Measurements from ENCODE around the gene REPS1.

DNA sequence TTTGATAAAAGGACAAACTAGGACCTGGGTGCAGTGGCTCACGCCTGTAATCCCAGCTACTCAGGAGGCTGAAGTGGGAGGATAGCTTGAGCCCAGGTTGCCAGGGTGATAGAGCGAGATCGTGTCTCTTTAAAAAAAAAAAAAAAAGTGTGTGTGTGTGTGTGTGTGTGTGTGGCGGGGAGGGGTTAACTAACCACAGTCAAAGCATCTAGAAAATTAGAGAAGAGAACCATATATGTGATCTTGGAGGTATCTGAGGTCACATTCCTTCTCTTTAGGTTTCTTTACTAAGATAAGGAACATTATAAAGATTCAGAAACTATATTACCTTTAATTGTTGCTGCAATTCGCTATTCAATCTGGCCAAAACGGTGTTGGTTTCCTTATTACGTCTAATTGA, 80.9 kb downstream of the REPS1 start:
- TF ChIP-seq RCOR1 (IDR thresholded peaks at IDR 0.05; ENCODE audit: low read length) (no peak), SMC3 (IDR thresholded peaks at IDR 0.05; ENCODE audit: low read depth, low read length) (no peak), EP300 (IDR thresholded peaks at IDR 0.05; ENCODE audit: borderline replicate concordance in 1 of 2, low read depth in 1 of 2, low read length in 1 of 2) (no peak), JUND (IDR thresholded peaks at IDR 0.05) (no peak), TAF1 (IDR thresholded peaks at IDR 0.05; ENCODE audit: borderline replicate concordance, low read depth, low read length) (no peak), TCF12 (IDR thresholded peaks at IDR 0.05) (no peak)
- TF ChIP-seq, protein P1, sequence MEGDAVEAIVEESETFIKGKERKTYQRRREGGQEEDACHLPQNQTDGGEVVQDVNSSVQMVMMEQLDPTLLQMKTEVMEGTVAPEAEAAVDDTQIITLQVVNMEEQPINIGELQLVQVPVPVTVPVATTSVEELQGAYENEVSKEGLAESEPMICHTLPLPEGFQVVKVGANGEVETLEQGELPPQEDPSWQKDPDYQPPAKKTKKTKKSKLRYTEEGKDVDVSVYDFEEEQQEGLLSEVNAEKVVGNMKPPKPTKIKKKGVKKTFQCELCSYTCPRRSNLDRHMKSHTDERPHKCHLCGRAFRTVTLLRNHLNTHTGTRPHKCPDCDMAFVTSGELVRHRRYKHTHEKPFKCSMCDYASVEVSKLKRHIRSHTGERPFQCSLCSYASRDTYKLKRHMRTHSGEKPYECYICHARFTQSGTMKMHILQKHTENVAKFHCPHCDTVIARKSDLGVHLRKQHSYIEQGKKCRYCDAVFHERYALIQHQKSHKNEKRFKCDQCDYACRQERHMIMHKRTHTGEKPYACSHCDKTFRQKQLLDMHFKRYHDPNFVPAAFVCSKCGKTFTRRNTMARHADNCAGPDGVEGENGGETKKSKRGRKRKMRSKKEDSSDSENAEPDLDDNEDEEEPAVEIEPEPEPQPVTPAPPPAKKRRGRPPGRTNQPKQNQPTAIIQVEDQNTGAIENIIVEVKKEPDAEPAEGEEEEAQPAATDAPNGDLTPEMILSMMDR (IDR thresholded peaks at IDR 0.05): no peak
- TF ChIP-seq, protein P2, sequence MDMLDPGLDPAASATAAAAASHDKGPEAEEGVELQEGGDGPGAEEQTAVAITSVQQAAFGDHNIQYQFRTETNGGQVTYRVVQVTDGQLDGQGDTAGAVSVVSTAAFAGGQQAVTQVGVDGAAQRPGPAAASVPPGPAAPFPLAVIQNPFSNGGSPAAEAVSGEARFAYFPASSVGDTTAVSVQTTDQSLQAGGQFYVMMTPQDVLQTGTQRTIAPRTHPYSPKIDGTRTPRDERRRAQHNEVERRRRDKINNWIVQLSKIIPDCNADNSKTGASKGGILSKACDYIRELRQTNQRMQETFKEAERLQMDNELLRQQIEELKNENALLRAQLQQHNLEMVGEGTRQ (IDR thresholded peaks at IDR 0.05; ENCODE audit: borderline replicate concordance, low read depth, low read length): no peak
- TF ChIP-seq, protein P3, sequence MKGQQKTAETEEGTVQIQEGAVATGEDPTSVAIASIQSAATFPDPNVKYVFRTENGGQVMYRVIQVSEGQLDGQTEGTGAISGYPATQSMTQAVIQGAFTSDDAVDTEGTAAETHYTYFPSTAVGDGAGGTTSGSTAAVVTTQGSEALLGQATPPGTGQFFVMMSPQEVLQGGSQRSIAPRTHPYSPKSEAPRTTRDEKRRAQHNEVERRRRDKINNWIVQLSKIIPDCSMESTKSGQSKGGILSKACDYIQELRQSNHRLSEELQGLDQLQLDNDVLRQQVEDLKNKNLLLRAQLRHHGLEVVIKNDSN (IDR thresholded peaks at IDR 0.05; ENCODE audit: borderline replicate concordance, low read depth): no peak
- TF ChIP-seq, protein P4, sequence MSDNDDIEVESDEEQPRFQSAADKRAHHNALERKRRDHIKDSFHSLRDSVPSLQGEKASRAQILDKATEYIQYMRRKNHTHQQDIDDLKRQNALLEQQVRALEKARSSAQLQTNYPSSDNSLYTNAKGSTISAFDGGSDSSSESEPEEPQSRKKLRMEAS (IDR thresholded peaks at IDR 0.05; ENCODE audit: low read depth): no peak
